CD14-positive monocyte (primary cell): ENCODE measurements around the gene ITGB1. TPM values are rescaled to one million over a fixed set of nuclear protein-coding genes. Genes with fewer than 3 reads are reported as not detected.

ENCODE experiments used
- DNase-seq, 3 donors: peaks; one replicate each; pipeline ENCODE4 v3.0.0-alpha.2; 2011 to 2022
- H2AFZ ChIP-seq: 2 replicates; pipeline ENCODE4 v1.6.0; 2012; ENCODE audit warnings: mild to moderate bottlenecking, low read depth, low read length, inconsistent platforms; ENCODE audit not compliant: insufficient read depth, poor library complexity, severe bottlenecking
- H3K27ac ChIP-seq, 2 donors: 1 replicate in 1 of 2; 2 replicates in 1 of 2; pipeline ENCODE4 v1.5.1; 2012 to 2013; ENCODE audit warnings: low read length in 2 of 2, control low read depth in 1 of 2, inconsistent platforms in 1 of 2, low read depth in 1 of 2, mild to moderate bottlenecking in 1 of 2
- H3K27me3 ChIP-seq, 2 donors: one replicate each; pipeline versions ENCODE4 v1.6.0 to v1.6.1; 2011 to 2013; ENCODE audit warnings: low read length in 2 of 2; ENCODE audit not compliant: control insufficient read depth in 2 of 2, insufficient read depth in 2 of 2
- H3K36me3 ChIP-seq, 2 donors: replicated peaks in 1 of 2; 1 replicate in 1 of 2; 2 replicates in 1 of 2; pipeline versions ENCODE4 v1.5.1 to v1.6.1; 2012 to 2013; ENCODE audit warnings: low read length in 2 of 2, control low read depth in 1 of 2, inconsistent platforms in 1 of 2, mild to moderate bottlenecking in 1 of 2; ENCODE audit not compliant: insufficient read depth in 2 of 2, control insufficient read depth in 1 of 2
- H3K4me1 ChIP-seq, 2 donors: 1 replicate in 1 of 2; 2 replicates in 1 of 2; pipeline versions ENCODE4 v1.5.1 to v1.6.1; 2012 to 2013; ENCODE audit warnings: low read length in 2 of 2, control low read depth in 1 of 2, inconsistent platforms in 1 of 2, mild to moderate bottlenecking in 1 of 2, moderate library complexity in 1 of 2; ENCODE audit not compliant: insufficient read depth in 2 of 2, control insufficient read depth in 1 of 2
- H3K4me2 ChIP-seq: replicated peaks from 2 replicates; pipeline ENCODE3; 2012; ENCODE audit warnings: low read length, moderate library complexity, mild to moderate bottlenecking; ENCODE audit not compliant: poor library complexity, severe bottlenecking; ENCODE audit errors: extremely low read depth
- H3K4me3 ChIP-seq, 3 experiments: fragments of 200-600 bp in 1 of 3; sonication (generic) in 1 of 3; replicated peaks in 1 of 3; 1 replicate in 2 of 3; 2 replicates in 1 of 3; pipeline ENCODE4 v1.5.1; 2011 to 2013; ENCODE audit warnings: low read length in 3 of 3, mild to moderate bottlenecking in 3 of 3, control low read depth in 2 of 3, low read depth in 2 of 3, inconsistent platforms in 1 of 3, moderate library complexity in 1 of 3
- H3K79me2 ChIP-seq: 2 replicates; pipeline ENCODE4 v1.6.0; 2012; ENCODE audit warnings: mild to moderate bottlenecking, control low read depth, inconsistent platforms, low read length, moderate library complexity; ENCODE audit not compliant: insufficient read depth
- H3K9ac ChIP-seq: 2 replicates; pipeline ENCODE4 v1.6.0; 2017; ENCODE audit warnings: low read length, mild to moderate bottlenecking; ENCODE audit not compliant: insufficient read depth, poor library complexity, severe bottlenecking
- H3K9me3 ChIP-seq, 2 donors: replicated peaks in 1 of 2; 1 replicate in 1 of 2; 2 replicates in 1 of 2; pipeline versions ENCODE4 v1.5.1 to v1.6.1; 2012 to 2013; ENCODE audit warnings: low read length in 2 of 2, control low read depth in 1 of 2; ENCODE audit not compliant: control insufficient read depth in 1 of 2, insufficient read depth in 1 of 2
- H4K20me1 ChIP-seq: 2 replicates; pipeline ENCODE4 v1.6.0; 2012; ENCODE audit warnings: mild to moderate bottlenecking, low read length, control low read depth, moderate library complexity; ENCODE audit not compliant: insufficient read depth
- H3K27ac Mint-ChIP-seq, 7 donors: one replicate each; pipeline ENCODE4 v1.8.0; 2020; ENCODE audit warnings: mild to moderate bottlenecking in 7 of 7, mixed read lengths in 7 of 7, moderate library complexity in 6 of 7, inconsistent platforms in 2 of 7
- H3K27me3 Mint-ChIP-seq, 3 donors: one replicate each; pipeline ENCODE4 v1.8.0; 2021 to 2022; ENCODE audit warnings: low read depth in 3 of 3, mild to moderate bottlenecking in 3 of 3, mixed read lengths in 3 of 3, moderate library complexity in 3 of 3, inconsistent platforms in 1 of 3
- H3K36me3 Mint-ChIP-seq, 2 donors: one replicate each; pipeline ENCODE4 v1.8.0; 2020; ENCODE audit warnings: mixed read lengths in 2 of 2, inconsistent platforms in 1 of 2, mild to moderate bottlenecking in 1 of 2
- H3K4me1 Mint-ChIP-seq: one replicate; pipeline ENCODE4 v1.8.0; 2020; ENCODE audit warnings: mild to moderate bottlenecking, mixed read lengths
- H3K4me3 Mint-ChIP-seq, 2 donors: one replicate each; pipeline ENCODE4 v1.8.0; 2020; ENCODE audit warnings: mild to moderate bottlenecking in 2 of 2, mixed read lengths in 2 of 2, moderate library complexity in 1 of 2
- H3K9me3 Mint-ChIP-seq, 7 donors: one replicate each; pipeline ENCODE4 v1.8.0; 2020 to 2022; ENCODE audit warnings: mixed read lengths in 7 of 7, mild to moderate bottlenecking in 6 of 7, moderate library complexity in 6 of 7, inconsistent platforms in 2 of 7
- WGBS: methylation state at CpG from one replicate; pipeline ENCODE4 v1.1.5; 2013; ENCODE audit warnings: missing lambda C conversion rate; ENCODE audit not compliant: insufficient coverage; 5-methylcytosine and 5-hydroxymethylcytosine counted together
- intact Hi-C, 2 donors: fragments of 100-400 bp; cut with micrococcal nuclease; formaldehyde crosslinking; loops; one replicate each; pipeline versions ENCODE4 v1.15.0 to v1.15.1; 2023
- polyA plus RNA-seq, 3 donors: library from polyadenylated mRNA; depleted of rRNA in 1 of 3; unstranded in 2 of 3; stranded (reverse) in 1 of 3; fragments of 300-500 nt in 2 of 3; fragments of >200 nt in 1 of 3; fragmentation: Illumina TruSeq in 2 of 3; gene quantifications; 1 replicate in 2 of 3; 2 replicates in 1 of 3; pipeline ENCODE4 v1.2.3, GENCODE V29; 2012 to 2021
- TF ChIP-seq, protein P1 (sequence below): fragments of 200-600 bp; IDR thresholded peaks from one replicate; pipeline ENCODE4 v1.8.0; 2022; ENCODE audit warnings: antibody characterized with exemption, mild to moderate bottlenecking

The ITGB1 gene
- polyA plus RNA-seq, 3 donors: 58.2 to 157 (median 127) TPM

DNA sequence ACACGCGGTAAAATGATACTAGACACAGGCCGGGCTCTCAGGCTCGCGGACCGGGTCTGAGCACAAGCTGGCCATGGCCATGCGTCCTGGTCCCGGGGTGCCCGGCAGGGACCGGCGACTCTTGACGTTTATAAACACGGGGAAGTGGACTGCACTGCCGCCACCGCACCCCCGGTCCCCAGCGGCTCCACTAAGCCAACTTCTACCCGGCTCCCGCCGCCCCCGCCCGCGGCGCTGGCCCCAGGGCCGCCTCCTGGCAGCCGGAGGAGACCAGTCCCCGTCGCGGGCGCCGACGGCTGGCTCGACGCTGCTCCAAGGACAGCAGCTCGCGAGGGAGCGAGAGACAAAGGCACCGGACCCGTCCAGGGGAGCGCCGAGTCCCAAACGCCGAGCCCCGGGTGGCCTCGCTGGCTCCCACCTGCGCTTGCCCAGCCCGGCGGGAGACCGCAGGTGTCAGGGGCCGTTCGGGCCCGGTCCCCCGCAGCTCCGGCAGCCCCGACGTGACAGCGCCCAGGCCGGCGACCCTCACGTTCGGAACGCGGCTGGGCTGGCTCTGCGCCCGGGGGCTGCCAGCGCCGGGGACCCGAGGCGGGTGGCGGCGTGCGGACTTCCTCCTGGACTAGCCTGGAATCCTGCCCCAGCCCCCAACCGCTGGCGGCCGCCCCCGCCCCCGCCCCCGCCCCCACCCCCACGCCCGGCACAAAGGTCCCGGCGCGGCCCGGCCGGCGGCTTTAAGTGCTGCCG is 517 bp downstream of the ITGB1 start:
- Histone ChIP-seq H3K9ac (peak overlapping the region; percentile 91), H3K4me1 (peaks cover 35 to 59% of the 10 kb centered on the region in 2 donors), H3K4me3 (peak overlapping the region; percentile 69 to 93 (median 82)), H3K27ac (peak overlapping the region; percentile 63 to 88), H3K79me2 (peaks cover 52% of the 10 kb centered on the region), H3K9me3 (no peaks in the 10 kb centered on the region), H3K27me3 (no peaks in the 10 kb centered on the region), H3K4me2 (peak overlapping the region; percentile 78), H2AFZ (peak overlapping the region; percentile 37), H4K20me1 (peaks cover 49% of the 10 kb centered on the region), H3K36me3 (no peaks in the 10 kb centered on the region)
- DNase-seq: peak; percentile 49 to 57 (median 57)
- H3K9me3 Mint-ChIP-seq: no peaks in the 10 kb centered on the region
- H3K27ac Mint-ChIP-seq: peak overlapping the region; percentile 63 to 90 (median 77)
- peaks cover 67% of the 10 kb centered on the region for H3K4me1 Mint-ChIP-seq
- under 1% methylated on average over 72 of the region's 87 CpGs for WGBS
- TF ChIP-seq, protein P1, sequence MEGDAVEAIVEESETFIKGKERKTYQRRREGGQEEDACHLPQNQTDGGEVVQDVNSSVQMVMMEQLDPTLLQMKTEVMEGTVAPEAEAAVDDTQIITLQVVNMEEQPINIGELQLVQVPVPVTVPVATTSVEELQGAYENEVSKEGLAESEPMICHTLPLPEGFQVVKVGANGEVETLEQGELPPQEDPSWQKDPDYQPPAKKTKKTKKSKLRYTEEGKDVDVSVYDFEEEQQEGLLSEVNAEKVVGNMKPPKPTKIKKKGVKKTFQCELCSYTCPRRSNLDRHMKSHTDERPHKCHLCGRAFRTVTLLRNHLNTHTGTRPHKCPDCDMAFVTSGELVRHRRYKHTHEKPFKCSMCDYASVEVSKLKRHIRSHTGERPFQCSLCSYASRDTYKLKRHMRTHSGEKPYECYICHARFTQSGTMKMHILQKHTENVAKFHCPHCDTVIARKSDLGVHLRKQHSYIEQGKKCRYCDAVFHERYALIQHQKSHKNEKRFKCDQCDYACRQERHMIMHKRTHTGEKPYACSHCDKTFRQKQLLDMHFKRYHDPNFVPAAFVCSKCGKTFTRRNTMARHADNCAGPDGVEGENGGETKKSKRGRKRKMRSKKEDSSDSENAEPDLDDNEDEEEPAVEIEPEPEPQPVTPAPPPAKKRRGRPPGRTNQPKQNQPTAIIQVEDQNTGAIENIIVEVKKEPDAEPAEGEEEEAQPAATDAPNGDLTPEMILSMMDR: no peak
- intact Hi-C loops: loop anchor here (2.0 to 5.0 kb wide), 2 partner anchors 47 to 50 kb away; no protein-coding TSS in a partner anchor
- H3K4me3 Mint-ChIP-seq: peak overlapping the region; percentile 84 to 88
- H3K27me3 Mint-ChIP-seq: peaks cover 0 to 3% (median 0%) of the 10 kb centered on the region in 3 donors
- H3K36me3 Mint-ChIP-seq: peaks cover 13 to 29% of the 10 kb centered on the region in 2 donors

DNA sequence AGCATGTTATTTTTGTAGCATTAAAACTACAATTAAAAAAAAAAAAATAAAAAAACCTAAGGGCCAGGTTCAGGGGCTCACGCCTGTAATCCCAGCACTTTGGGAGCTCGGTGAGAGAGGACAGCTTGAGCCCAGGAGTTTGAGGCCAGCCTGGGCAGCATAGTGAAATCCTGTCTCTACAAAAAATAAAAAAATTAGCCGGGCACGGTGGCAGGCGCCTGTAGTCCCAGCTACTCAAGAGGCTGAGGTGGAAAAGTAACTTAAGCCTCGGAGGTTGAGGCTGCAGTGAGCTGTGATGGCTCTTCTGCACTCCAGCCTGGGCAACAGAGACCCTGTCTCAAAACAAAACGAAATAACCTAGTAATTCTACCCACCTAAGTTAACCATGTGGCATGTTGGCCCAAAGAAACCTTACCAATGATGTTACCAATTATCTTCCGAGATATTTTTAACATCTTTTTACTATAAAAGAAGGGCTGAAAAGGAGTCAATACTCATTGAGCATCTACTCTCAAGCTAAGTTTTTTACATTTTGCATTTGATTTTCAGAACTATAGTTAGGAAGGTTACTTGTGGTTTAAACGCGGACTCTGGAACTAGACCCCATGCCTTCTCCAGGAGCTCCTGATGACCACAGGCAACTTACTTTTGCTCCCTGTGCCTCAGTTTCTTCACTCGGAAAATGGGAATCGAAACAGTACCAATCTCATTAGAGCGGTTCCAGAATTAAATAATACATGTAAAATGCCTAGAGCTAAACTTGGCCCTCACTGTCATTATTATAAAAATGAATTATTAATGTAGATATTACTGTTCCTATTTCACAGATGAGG is 1.4 kb downstream of the ITGB1 start:
- H3K79me2 ChIP-seq: peaks cover 62% of the 10 kb centered on the region
- TF ChIP-seq, protein P1: no peak
- H2AFZ ChIP-seq: peak overlapping the region; percentile 37
- Mint-ChIP-seq H3K27ac (peak overlapping the region in 5 of 7 donors; percentile 6 to 90 (median 78)), H3K4me1 (peaks cover 65% of the 10 kb centered on the region), H3K36me3 (peaks cover 13 to 31% of the 10 kb centered on the region in 2 donors), H3K9me3 (no peaks in the 10 kb centered on the region), H3K4me3 (peak overlapping the region; percentile 84 to 88), H3K27me3 (peaks cover 0 to 3% (median 0%) of the 10 kb centered on the region in 3 donors)
- DNase-seq: no peak
- whole genome bisulfite sequencing: 100% methylated on average over 1 of the region's 13 CpGs
- peaks cover 26 to 50% of the 10 kb centered on the region in 2 donors for H3K4me1 ChIP-seq
- intact Hi-C loops: loop anchor here in 1 of 2 donors (5.0 kb wide), 1 partner anchor 51 kb away; no protein-coding TSS in a partner anchor
- H3K4me3 ChIP-seq: peak overlapping the region; percentile 69 to 93 (median 82)
- no peaks in the 10 kb centered on the region for H3K27me3 ChIP-seq
- H4K20me1 ChIP-seq: peaks cover 58% of the 10 kb centered on the region
- peak overlapping the region; percentile 78 for H3K4me2 ChIP-seq
- H3K36me3 ChIP-seq: no peaks in the 10 kb centered on the region
- peak overlapping the region; percentile 91 for H3K9ac ChIP-seq
- H3K27ac ChIP-seq: peak overlapping the region; percentile 63 to 88
- H3K9me3 ChIP-seq: no peaks in the 10 kb centered on the region
